ENCODE measurements around the gene PRKACA. TPM values are rescaled to one million over a fixed set of nuclear protein-coding genes. Genes with fewer than 3 reads are reported as not detected.
A peak's percentile ranks its signal among the peaks of the same experiment; 100 is the strongest.

PRKACA gene
- total RNA-seq, 1 donor from 2014 or later, result 22.2 TPM

- Histone ChIP-seq H3K79me2 (ENCODE audit: low read depth) (no peaks in the 10 kb centered on the region), H3K27me3 (no peaks in the 10 kb centered on the region), H3K36me3 (peaks cover 7% of the 10 kb centered on the region), H3K27ac (no peak overlapping the region), H2AFZ (replicated peaks) (no peak overlapping the region), H3K9ac (no peak overlapping the region), H3F3A (ENCODE audit: low read depth) (peaks cover 28% of the 10 kb centered on the region), H3K4me1 (peaks cover 14% of the 10 kb centered on the region), H4K20me1 (ENCODE audit: low read depth) (peaks cover 4% of the 10 kb centered on the region), H3K4me3 (no peak overlapping the region), H3K9me3 (ENCODE audit: low read depth) (no peaks in the 10 kb centered on the region), H3K4me2 (no peak overlapping the region)
- no peak overlapping the region for H3K4me3 Mint-ChIP-seq
- no peak overlapping the region for H3K27ac Mint-ChIP-seq
- H3K9me3 Mint-ChIP-seq, result no peaks in the 10 kb centered on the region
- H3K36me3 Mint-ChIP-seq, result peaks cover 15% of the 10 kb centered on the region
- peaks cover 6% of the 10 kb centered on the region for H3K27me3 Mint-ChIP-seq (ENCODE audit: insufficient read depth, low read depth)
- H3K4me1 Mint-ChIP-seq, result peaks cover 16% of the 10 kb centered on the region
- TF ChIP-seq EZH2phosphoT487 (IDR thresholded peaks at IDR 0.05) (no peak), EZH2 (IDR thresholded peaks at IDR 0.05) (no peak), CTCF (IDR thresholded peaks at IDR 0.05) (no peak)
- no peak for DNase-seq (ENCODE audit: low spot score)
These were observed 5.4 kb upstream of the PRKACA start for GRCh38 chr19:14122924-14123323.

GRCh38 chr19:14120497-14120780, 2.9 kb upstream of the PRKACA start:
- peaks cover 11% of the 10 kb centered on the region for H3K27me3 Mint-ChIP-seq (ENCODE audit: insufficient read depth, low read depth)
- Histone ChIP-seq H2AFZ (replicated peaks) (no peak overlapping the region), H3K4me3 (no peak overlapping the region), H3K36me3 (peaks cover 7% of the 10 kb centered on the region), H3F3A (ENCODE audit: low read depth) (peaks cover 32% of the 10 kb centered on the region), H3K4me1 (peaks cover 23% of the 10 kb centered on the region), H3K27me3 (no peaks in the 10 kb centered on the region), H3K79me2 (ENCODE audit: low read depth) (peaks cover 19% of the 10 kb centered on the region), H3K9ac (no peak overlapping the region), H3K4me2 (no peak overlapping the region), H3K9me3 (ENCODE audit: low read depth) (no peaks in the 10 kb centered on the region), H3K27ac (no peak overlapping the region), H4K20me1 (ENCODE audit: low read depth) (peaks cover 22% of the 10 kb centered on the region)
- H3K27ac Mint-ChIP-seq, result no peak overlapping the region
- peaks cover 13% of the 10 kb centered on the region for H3K36me3 Mint-ChIP-seq
- no peaks in the 10 kb centered on the region for H3K9me3 Mint-ChIP-seq
- TF ChIP-seq CTCF (IDR thresholded peaks at IDR 0.05), result no peak
- TF ChIP-seq EZH2 (IDR thresholded peaks at IDR 0.05), result no peak
- no peak for TF ChIP-seq EZH2phosphoT487 (IDR thresholded peaks at IDR 0.05)
- H3K4me3 Mint-ChIP-seq, result no peak overlapping the region
- DNase-seq (ENCODE audit: low spot score), result no peak
- peaks cover 31% of the 10 kb centered on the region for H3K4me1 Mint-ChIP-seq

GRCh38 chr19:14119644-14120496, 2.3 kb upstream of the PRKACA start:
- H3K4me1 Mint-ChIP-seq, result peaks cover 31% of the 10 kb centered on the region
- peaks cover 11% of the 10 kb centered on the region for H3K27me3 Mint-ChIP-seq (ENCODE audit: insufficient read depth, low read depth)
- H3K4me1 ChIP-seq, result peaks cover 23% of the 10 kb centered on the region
- no peaks in the 10 kb centered on the region for H3K27me3 ChIP-seq
- peaks cover 12% of the 10 kb centered on the region for H3K36me3 Mint-ChIP-seq
- no peak overlapping the region for H3K4me3 ChIP-seq
- H4K20me1 ChIP-seq (ENCODE audit: low read depth), result peaks cover 24% of the 10 kb centered on the region
- TF ChIP-seq EZH2 (IDR thresholded peaks at IDR 0.05) (no peak), EZH2phosphoT487 (IDR thresholded peaks at IDR 0.05) (no peak), CTCF (IDR thresholded peaks at IDR 0.05) (no peak)
- no peak for DNase-seq (ENCODE audit: low spot score)
- peak overlapping the region; percentile 15 for H3K4me3 Mint-ChIP-seq
- H3K9ac ChIP-seq, result no peak overlapping the region
- no peak overlapping the region for H3K4me2 ChIP-seq
- H3K36me3 ChIP-seq, result peaks cover 3% of the 10 kb centered on the region
- peaks cover 20% of the 10 kb centered on the region for H3K79me2 ChIP-seq (ENCODE audit: low read depth)
- no peaks in the 10 kb centered on the region for H3K9me3 Mint-ChIP-seq
- no peak overlapping the region for H2AFZ ChIP-seq (replicated peaks)
- H3K27ac Mint-ChIP-seq, result no peak overlapping the region
- H3K9me3 ChIP-seq (ENCODE audit: low read depth), result no peaks in the 10 kb centered on the region
- H3K27ac ChIP-seq, result peak overlapping the region; percentile 87
- peaks cover 32% of the 10 kb centered on the region for H3F3A ChIP-seq (ENCODE audit: low read depth)
